Activated naive CD4-positive, alpha-beta T cell treated with anti-CD3 and anti-CD28 coated beads for 36 hours (primary cell): Measurements from ENCODE around the gene IRF3. TPM values are rescaled to one million over a fixed set of nuclear protein-coding genes. Genes with fewer than 3 reads are reported as not detected.
"Not testable (repeated sequence)": the region's sequence is repeated elsewhere in the genome, so short reads cannot be mapped to it uniquely, and the experiment has no call there.

Experiments used
- CTCF ChIA-PET: fragments of 350-600 bp; sonication (Branson Sonifier 250); formaldehyde crosslinking; loops from one replicate; lab custom pipeline; 2021; ENCODE audit warnings: antibody characterized with exemption; lab: Charles Lee
- DNase-seq: peaks from one replicate; pipeline ENCODE4 v3.0.0-alpha.2; 2020
- H3K27ac Mint-ChIP-seq: one replicate; pipeline ENCODE4 v1.8.0; 2021; ENCODE audit warnings: mild to moderate bottlenecking, mixed read lengths
- H3K27me3 Mint-ChIP-seq: one replicate; pipeline ENCODE4 v1.8.0; 2021; ENCODE audit warnings: low read depth, mixed read lengths
- H3K36me3 Mint-ChIP-seq: one replicate; pipeline ENCODE4 v1.8.0; 2021; ENCODE audit warnings: low read depth, mixed read lengths
- H3K4me1 Mint-ChIP-seq: one replicate; pipeline ENCODE4 v1.8.0; 2021; ENCODE audit warnings: low read depth, mixed read lengths
- H3K4me3 Mint-ChIP-seq: one replicate; pipeline ENCODE4 v1.8.0; 2021; ENCODE audit warnings: mild to moderate bottlenecking, moderate library complexity, mixed read lengths
- H3K9me3 Mint-ChIP-seq: one replicate; pipeline ENCODE4 v1.8.0; 2021; ENCODE audit warnings: mixed read lengths
- intact Hi-C: fragments of 100-400 bp; cut with micrococcal nuclease; formaldehyde crosslinking; loops from one replicate; pipeline ENCODE4 v1.15.1; 2023
- total RNA-seq, 2 experiments: library from RNA; stranded (reverse); gene quantifications; one replicate each; pipeline ENCODE4 v1.2.3, GENCODE V29; 2021

IRF3 gene
- total RNA-seq, 2 experiments from 2014 or later = 85.2 to 97.8 TPM

GRCh38 chr19:49637821-49638738 lies 27.6 kb downstream of the IRF3 start:
- peaks cover 2% of the 10 kb centered on the region for H3K36me3 Mint-ChIP-seq
- DNase-seq = peak; percentile 20
- intact Hi-C loops = no loop called here
- no peaks in the 10 kb centered on the region for H3K27me3 Mint-ChIP-seq
- peak overlapping the region; percentile 19 for H3K4me3 Mint-ChIP-seq
- H3K9me3 Mint-ChIP-seq = no peaks in the 10 kb centered on the region
- peaks cover 25% of the 10 kb centered on the region for H3K4me1 Mint-ChIP-seq
- H3K27ac Mint-ChIP-seq = no peak overlapping the region
- CTCF ChIA-PET = no interaction called here

- no peak overlapping the region for H3K4me3 Mint-ChIP-seq
- peaks cover 18% of the 10 kb centered on the region for H3K4me1 Mint-ChIP-seq
- intact Hi-C loops = no loop called here
- DNase-seq = no peak
- no peaks in the 10 kb centered on the region for H3K9me3 Mint-ChIP-seq
- CTCF ChIA-PET = no interaction called here
- no peak overlapping the region for H3K27ac Mint-ChIP-seq
- H3K27me3 Mint-ChIP-seq = no peaks in the 10 kb centered on the region
- H3K36me3 Mint-ChIP-seq = no peaks in the 10 kb centered on the region
Observed at GRCh38 chr19:49636233-49636932, 29.3 kb downstream of the IRF3 start.

- Mint-ChIP-seq H3K4me1 (peaks cover 18% of the 10 kb centered on the region), H3K27me3 (no peaks in the 10 kb centered on the region), H3K4me3 (no peak overlapping the region), H3K36me3 (no peaks in the 10 kb centered on the region), H3K27ac (peak overlapping the region; percentile 13), H3K9me3 (no peaks in the 10 kb centered on the region)
- CTCF ChIA-PET = no interaction called here
- intact Hi-C loops = no loop called here
- no peak for DNase-seq
Observed at GRCh38 chr19:49635530-49636232, 30.0 kb downstream of the IRF3 start.

GRCh38 chr19:49633273-49633672 lies 32.4 kb downstream of the IRF3 start:
- H3K27me3 Mint-ChIP-seq, H3K36me3 Mint-ChIP-seq, H3K4me1 Mint-ChIP-seq, CTCF ChIA-PET, H3K27ac Mint-ChIP-seq, H3K4me3 Mint-ChIP-seq, DNase-seq, intact Hi-C loops, H3K9me3 Mint-ChIP-seq: not testable (repeated sequence)

- Mint-ChIP-seq H3K36me3 (peaks cover 1% of the 10 kb centered on the region), H3K27ac (no peak overlapping the region), H3K4me1 (no peaks in the 10 kb centered on the region), H3K4me3 (no peak overlapping the region), H3K9me3 (no peaks in the 10 kb centered on the region), H3K27me3 (no peaks in the 10 kb centered on the region)
- DNase-seq = no peak
- CTCF ChIA-PET = interaction anchor here (0.6 kb wide), 1 partner anchor 64 kb away, joined by 3 read pairs; no protein-coding TSS in a partner anchor
- intact Hi-C loops = no loop called here
Observed at GRCh38 chr19:49632576-49632975, 33.1 kb downstream of the IRF3 start.

GRCh38 chr19:49631610-49632192 lies 34.0 kb downstream of the IRF3 start:
- Mint-ChIP-seq H3K4me1 (no peaks in the 10 kb centered on the region), H3K4me3 (no peak overlapping the region), H3K27ac (no peak overlapping the region), H3K27me3 (no peaks in the 10 kb centered on the region), H3K9me3 (no peaks in the 10 kb centered on the region), H3K36me3 (peaks cover 1% of the 10 kb centered on the region)
- intact Hi-C loops = no loop called here
- CTCF ChIA-PET = interaction anchor here (0.5 to 1.2 kb wide), 4 partner anchors 8 to 952 kb away, joined by 3 to 4 read pairs (median 4); partner anchors contain the start of gene RRAS
- DNase-seq = no peak

GRCh38 chr19:49631014-49631588 lies 34.6 kb downstream of the IRF3 start:
- peaks cover 1% of the 10 kb centered on the region for H3K36me3 Mint-ChIP-seq

GRCh38 chr19:49629659-49630058 lies 36.0 kb downstream of the IRF3 start:
- H3K4me1 Mint-ChIP-seq = no peaks in the 10 kb centered on the region
- CTCF ChIA-PET = interaction anchor here (0.6 kb wide), 1 partner anchor 21 kb away, joined by 3 read pairs; no protein-coding TSS in a partner anchor
- H3K27me3 Mint-ChIP-seq = no peaks in the 10 kb centered on the region
- peaks cover 1% of the 10 kb centered on the region for H3K36me3 Mint-ChIP-seq
- no peak overlapping the region for H3K4me3 Mint-ChIP-seq
- intact Hi-C loops = no loop called here
- no peak for DNase-seq
- no peaks in the 10 kb centered on the region for H3K9me3 Mint-ChIP-seq
- H3K27ac Mint-ChIP-seq = no peak overlapping the region

More at GRCh38 chr19:49631014-49631588, 34.6 kb downstream of the IRF3 start:
- H3K4me1 Mint-ChIP-seq = no peaks in the 10 kb centered on the region
- no peak overlapping the region for H3K4me3 Mint-ChIP-seq
- intact Hi-C loops = no loop called here
- H3K27me3 Mint-ChIP-seq = no peaks in the 10 kb centered on the region
- CTCF ChIA-PET = interaction anchor here (0.5 to 1.2 kb wide), 4 partner anchors 9 to 953 kb away, joined by 3 to 4 read pairs (median 4); partner anchors contain the start of gene RRAS
- H3K27ac Mint-ChIP-seq = peak overlapping the region; percentile 11
- DNase-seq = no peak
- H3K9me3 Mint-ChIP-seq = no peaks in the 10 kb centered on the region

GRCh38 chr19:49626226-49626625 lies 39.4 kb downstream of the IRF3 start:
- Mint-ChIP-seq H3K36me3 (peaks cover 3% of the 10 kb centered on the region), H3K4me1 (no peaks in the 10 kb centered on the region), H3K4me3 (no peak overlapping the region), H3K27me3 (no peaks in the 10 kb centered on the region), H3K9me3 (no peaks in the 10 kb centered on the region), H3K27ac (no peak overlapping the region)
- DNase-seq = no peak
- CTCF ChIA-PET = no interaction called here
- intact Hi-C loops = no loop called here

GRCh38 chr19:49624967-49625910 lies 40.4 kb downstream of the IRF3 start:
- CTCF ChIA-PET = no interaction called here

GRCh38 chr19:49617860-49618259 lies 47.8 kb downstream of the IRF3 start:
- not testable (repeated sequence) for H3K4me1 Mint-ChIP-seq, H3K27me3 Mint-ChIP-seq, H3K9me3 Mint-ChIP-seq, DNase-seq, H3K4me3 Mint-ChIP-seq, H3K27ac Mint-ChIP-seq
- intact Hi-C loops = loop anchor here (2.0 kb wide), 1 partner anchor 55 kb away; no protein-coding TSS in a partner anchor
- peaks cover 36% of the 10 kb centered on the region for H3K36me3 Mint-ChIP-seq
- CTCF ChIA-PET = interaction anchor here (1.4 kb wide), 1 partner anchor 55 kb away, joined by 3 read pairs; no protein-coding TSS in a partner anchor

More at GRCh38 chr19:49624967-49625910, 40.4 kb downstream of the IRF3 start:
- Mint-ChIP-seq H3K4me1 (no peaks in the 10 kb centered on the region), H3K27ac (no peak overlapping the region), H3K4me3 (no peak overlapping the region), H3K27me3 (no peaks in the 10 kb centered on the region), H3K36me3 (peaks cover 3% of the 10 kb centered on the region), H3K9me3 (no peaks in the 10 kb centered on the region)
- intact Hi-C loops = no loop called here
- no peak for DNase-seq
